CD14-positive monocyte (primary cell): ENCODE measurements around the gene PKN3. TPM values are rescaled to one million over a fixed set of nuclear protein-coding genes. Genes with fewer than 3 reads are reported as not detected.

Experiments used
- DNase-seq, 3 donors: peaks; one replicate each; pipeline ENCODE4 v3.0.0-alpha.2; 2011 to 2022
- H2AFZ ChIP-seq: 2 replicates; pipeline ENCODE4 v1.6.0; 2012; ENCODE audit warnings: mild to moderate bottlenecking, low read depth, low read length, inconsistent platforms; ENCODE audit not compliant: insufficient read depth, poor library complexity, severe bottlenecking
- H3K27ac ChIP-seq, 2 donors: 1 replicate in 1 of 2; 2 replicates in 1 of 2; pipeline ENCODE4 v1.5.1; 2012 to 2013; ENCODE audit warnings: low read length in 2 of 2, control low read depth in 1 of 2, inconsistent platforms in 1 of 2, low read depth in 1 of 2, mild to moderate bottlenecking in 1 of 2
- H3K27me3 ChIP-seq, 2 donors: one replicate each; pipeline versions ENCODE4 v1.6.0 to v1.6.1; 2011 to 2013; ENCODE audit warnings: low read length in 2 of 2; ENCODE audit not compliant: control insufficient read depth in 2 of 2, insufficient read depth in 2 of 2
- H3K36me3 ChIP-seq, 2 donors: replicated peaks in 1 of 2; 1 replicate in 1 of 2; 2 replicates in 1 of 2; pipeline versions ENCODE4 v1.5.1 to v1.6.1; 2012 to 2013; ENCODE audit warnings: low read length in 2 of 2, control low read depth in 1 of 2, inconsistent platforms in 1 of 2, mild to moderate bottlenecking in 1 of 2; ENCODE audit not compliant: insufficient read depth in 2 of 2, control insufficient read depth in 1 of 2
- H3K4me1 ChIP-seq, 2 donors: 1 replicate in 1 of 2; 2 replicates in 1 of 2; pipeline versions ENCODE4 v1.5.1 to v1.6.1; 2012 to 2013; ENCODE audit warnings: low read length in 2 of 2, control low read depth in 1 of 2, inconsistent platforms in 1 of 2, mild to moderate bottlenecking in 1 of 2, moderate library complexity in 1 of 2; ENCODE audit not compliant: insufficient read depth in 2 of 2, control insufficient read depth in 1 of 2
- H3K4me2 ChIP-seq: replicated peaks from 2 replicates; pipeline ENCODE3; 2012; ENCODE audit warnings: low read length, moderate library complexity, mild to moderate bottlenecking; ENCODE audit not compliant: poor library complexity, severe bottlenecking; ENCODE audit errors: extremely low read depth
- H3K4me3 ChIP-seq, 3 experiments: fragments of 200-600 bp in 1 of 3; sonication (generic) in 1 of 3; replicated peaks in 1 of 3; 1 replicate in 2 of 3; 2 replicates in 1 of 3; pipeline ENCODE4 v1.5.1; 2011 to 2013; ENCODE audit warnings: low read length in 3 of 3, mild to moderate bottlenecking in 3 of 3, control low read depth in 2 of 3, low read depth in 2 of 3, inconsistent platforms in 1 of 3, moderate library complexity in 1 of 3
- H3K79me2 ChIP-seq: 2 replicates; pipeline ENCODE4 v1.6.0; 2012; ENCODE audit warnings: mild to moderate bottlenecking, control low read depth, inconsistent platforms, low read length, moderate library complexity; ENCODE audit not compliant: insufficient read depth
- H3K9ac ChIP-seq: 2 replicates; pipeline ENCODE4 v1.6.0; 2017; ENCODE audit warnings: low read length, mild to moderate bottlenecking; ENCODE audit not compliant: insufficient read depth, poor library complexity, severe bottlenecking
- H3K9me3 ChIP-seq, 2 donors: replicated peaks in 1 of 2; 1 replicate in 1 of 2; 2 replicates in 1 of 2; pipeline versions ENCODE4 v1.5.1 to v1.6.1; 2012 to 2013; ENCODE audit warnings: low read length in 2 of 2, control low read depth in 1 of 2; ENCODE audit not compliant: control insufficient read depth in 1 of 2, insufficient read depth in 1 of 2
- H4K20me1 ChIP-seq: 2 replicates; pipeline ENCODE4 v1.6.0; 2012; ENCODE audit warnings: mild to moderate bottlenecking, low read length, control low read depth, moderate library complexity; ENCODE audit not compliant: insufficient read depth
- H3K27ac Mint-ChIP-seq, 7 donors: one replicate each; pipeline ENCODE4 v1.8.0; 2020; ENCODE audit warnings: mild to moderate bottlenecking in 7 of 7, mixed read lengths in 7 of 7, moderate library complexity in 6 of 7, inconsistent platforms in 2 of 7
- H3K27me3 Mint-ChIP-seq, 3 donors: one replicate each; pipeline ENCODE4 v1.8.0; 2021 to 2022; ENCODE audit warnings: low read depth in 3 of 3, mild to moderate bottlenecking in 3 of 3, mixed read lengths in 3 of 3, moderate library complexity in 3 of 3, inconsistent platforms in 1 of 3
- H3K36me3 Mint-ChIP-seq, 2 donors: one replicate each; pipeline ENCODE4 v1.8.0; 2020; ENCODE audit warnings: mixed read lengths in 2 of 2, inconsistent platforms in 1 of 2, mild to moderate bottlenecking in 1 of 2
- H3K4me1 Mint-ChIP-seq: one replicate; pipeline ENCODE4 v1.8.0; 2020; ENCODE audit warnings: mild to moderate bottlenecking, mixed read lengths
- H3K4me3 Mint-ChIP-seq, 2 donors: one replicate each; pipeline ENCODE4 v1.8.0; 2020; ENCODE audit warnings: mild to moderate bottlenecking in 2 of 2, mixed read lengths in 2 of 2, moderate library complexity in 1 of 2
- H3K9me3 Mint-ChIP-seq, 7 donors: one replicate each; pipeline ENCODE4 v1.8.0; 2020 to 2022; ENCODE audit warnings: mixed read lengths in 7 of 7, mild to moderate bottlenecking in 6 of 7, moderate library complexity in 6 of 7, inconsistent platforms in 2 of 7
- CTCF ChIP-seq: fragments of 200-600 bp; IDR thresholded peaks from one replicate; pipeline ENCODE4 v1.8.0; 2022; ENCODE audit warnings: antibody characterized with exemption, mild to moderate bottlenecking
- WGBS: methylation state at CpG from one replicate; pipeline ENCODE4 v1.1.5; 2013; ENCODE audit warnings: missing lambda C conversion rate; ENCODE audit not compliant: insufficient coverage; 5-methylcytosine and 5-hydroxymethylcytosine counted together
- intact Hi-C, 2 donors: fragments of 100-400 bp; cut with micrococcal nuclease; formaldehyde crosslinking; loops; one replicate each; pipeline versions ENCODE4 v1.15.0 to v1.15.1; 2023
- polyA plus RNA-seq, 3 donors: library from polyadenylated mRNA; depleted of rRNA in 1 of 3; unstranded in 2 of 3; stranded (reverse) in 1 of 3; fragments of 300-500 nt in 2 of 3; fragments of >200 nt in 1 of 3; fragmentation: Illumina TruSeq in 2 of 3; gene quantifications; 1 replicate in 2 of 3; 2 replicates in 1 of 3; pipeline ENCODE4 v1.2.3, GENCODE V29; 2012 to 2021

Gene PKN3
- polyA plus RNA-seq, 3 donors = 0.11 to 0.49 (median 0.27) TPM

GRCh38 chr9:128762671-128763449, 60.6 kb downstream of the PKN3 start:
- Histone ChIP-seq H3K36me3 (peaks cover under 1 to 4% of the 10 kb centered on the region in 2 donors), H3K27me3 (no peaks in the 10 kb centered on the region), H3K4me3 (no peak overlapping the region), H3K9me3 (no peaks in the 10 kb centered on the region), H2AFZ (no peak overlapping the region), H3K4me1 (no peaks in the 10 kb centered on the region), H3K27ac (no peak overlapping the region), H4K20me1 (peaks cover 9% of the 10 kb centered on the region), H3K4me2 (no peak overlapping the region), H3K79me2 (no peaks in the 10 kb centered on the region), H3K9ac (no peak overlapping the region)
- intact Hi-C loops = no loop called here
- H3K36me3 Mint-ChIP-seq = peaks cover 4 to 15% of the 10 kb centered on the region in 2 donors
- no peak for TF ChIP-seq CTCF
- H3K9me3 Mint-ChIP-seq = no peaks in the 10 kb centered on the region
- no peaks in the 10 kb centered on the region for H3K4me1 Mint-ChIP-seq
- H3K4me3 Mint-ChIP-seq = no peak overlapping the region
- H3K27me3 Mint-ChIP-seq = peaks cover 0 to 2% (median 0%) of the 10 kb centered on the region in 3 donors
- H3K27ac Mint-ChIP-seq = peak overlapping the region in 4 of 7 donors; percentile 10 to 79 (median 46)
- 71% methylated on average over 9 of the region's 9 CpGs for WGBS
- DNase-seq = no peak

DNA sequence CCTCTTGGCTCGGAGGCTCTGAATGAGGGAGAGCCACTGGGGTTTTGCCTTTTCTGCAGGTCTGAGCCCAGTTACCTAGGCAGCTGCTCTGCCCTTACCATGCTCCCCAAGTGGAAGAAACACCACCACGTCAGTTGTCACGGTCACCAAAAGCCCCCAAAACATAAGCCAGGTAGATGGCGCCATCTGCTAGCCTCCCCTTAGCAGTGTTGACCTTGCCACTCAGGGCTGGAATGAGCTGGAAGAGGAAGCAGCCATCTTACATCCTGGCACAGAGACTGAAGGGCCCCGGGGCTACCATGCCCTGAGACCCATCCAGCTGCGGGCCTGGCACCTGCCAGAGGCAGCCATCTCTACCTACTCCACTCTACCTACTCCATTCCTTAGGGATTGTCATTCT, 62.1 kb downstream of the PKN3 start:
- 71% methylated on average over 1 of the region's 6 CpGs for WGBS
- DNase-seq = no peak
- Mint-ChIP-seq H3K9me3 (no peaks in the 10 kb centered on the region), H3K4me3 (no peak overlapping the region), H3K36me3 (peaks cover 6 to 22% of the 10 kb centered on the region in 2 donors), H3K4me1 (peaks cover 5% of the 10 kb centered on the region), H3K27ac (peak overlapping the region in 2 of 7 donors; percentile 33 to 56), H3K27me3 (peaks cover 0 to 2% (median 0%) of the 10 kb centered on the region in 3 donors)
- intact Hi-C loops = no loop called here
- H3K9ac ChIP-seq = no peak overlapping the region
- peaks cover 9% of the 10 kb centered on the region for H3K79me2 ChIP-seq
- peaks cover 2 to 7% of the 10 kb centered on the region in 2 donors for H3K36me3 ChIP-seq
- no peaks in the 10 kb centered on the region for H3K4me1 ChIP-seq
- H3K4me2 ChIP-seq = no peak overlapping the region
- TF ChIP-seq CTCF = no peak
- no peak overlapping the region for H3K4me3 ChIP-seq
- H3K9me3 ChIP-seq = no peaks in the 10 kb centered on the region
- peaks cover 9% of the 10 kb centered on the region for H4K20me1 ChIP-seq
- H3K27me3 ChIP-seq = no peaks in the 10 kb centered on the region
- H3K27ac ChIP-seq = no peak overlapping the region
- no peak overlapping the region for H2AFZ ChIP-seq
